ENCODE results near the gene SP100.

DNA sequence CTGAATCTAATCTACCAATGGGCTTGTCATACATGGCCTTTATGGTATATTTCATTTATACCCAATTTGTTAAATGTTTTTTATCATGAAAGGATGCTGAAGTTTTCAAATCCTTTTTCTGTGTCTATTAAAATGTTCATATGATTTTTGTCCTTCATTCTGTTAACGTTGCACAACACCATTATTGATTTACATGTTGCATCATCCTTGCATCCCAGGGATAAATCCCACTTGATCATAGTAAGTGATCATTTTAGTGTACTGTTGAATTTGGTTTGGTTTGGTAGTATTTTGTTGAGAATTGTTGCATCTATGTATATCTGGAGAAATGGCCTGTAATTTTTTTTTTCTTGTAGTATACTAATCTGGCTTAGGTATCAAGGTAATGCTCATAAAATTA lies 9.4 kb downstream of the SP100 start:
- TF ChIP-seq, protein P1, sequence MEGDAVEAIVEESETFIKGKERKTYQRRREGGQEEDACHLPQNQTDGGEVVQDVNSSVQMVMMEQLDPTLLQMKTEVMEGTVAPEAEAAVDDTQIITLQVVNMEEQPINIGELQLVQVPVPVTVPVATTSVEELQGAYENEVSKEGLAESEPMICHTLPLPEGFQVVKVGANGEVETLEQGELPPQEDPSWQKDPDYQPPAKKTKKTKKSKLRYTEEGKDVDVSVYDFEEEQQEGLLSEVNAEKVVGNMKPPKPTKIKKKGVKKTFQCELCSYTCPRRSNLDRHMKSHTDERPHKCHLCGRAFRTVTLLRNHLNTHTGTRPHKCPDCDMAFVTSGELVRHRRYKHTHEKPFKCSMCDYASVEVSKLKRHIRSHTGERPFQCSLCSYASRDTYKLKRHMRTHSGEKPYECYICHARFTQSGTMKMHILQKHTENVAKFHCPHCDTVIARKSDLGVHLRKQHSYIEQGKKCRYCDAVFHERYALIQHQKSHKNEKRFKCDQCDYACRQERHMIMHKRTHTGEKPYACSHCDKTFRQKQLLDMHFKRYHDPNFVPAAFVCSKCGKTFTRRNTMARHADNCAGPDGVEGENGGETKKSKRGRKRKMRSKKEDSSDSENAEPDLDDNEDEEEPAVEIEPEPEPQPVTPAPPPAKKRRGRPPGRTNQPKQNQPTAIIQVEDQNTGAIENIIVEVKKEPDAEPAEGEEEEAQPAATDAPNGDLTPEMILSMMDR (IDR thresholded peaks at IDR 0.05; ENCODE audit: insufficient read depth, low read depth, low read length), result no peak
- TF ChIP-seq EZH2 (IDR thresholded peaks at IDR 0.05; ENCODE audit: insufficient read depth, low read length), result no peak

Data from astrocyte (in vitro differentiated cells and primary cell).